Ramos (cell line): ENCODE measurements around the gene SLC35D2.

Source experiments
- in situ Hi-C: fragments of 300-500 bp; cut with MboI; formaldehyde crosslinking; loops from one replicate; pipeline ENCODE4 v1.14.3; 2022; ENCODE audit warnings: low sequenced_read_pairs; ENCODE audit not compliant: unreplicated experiment

Gene SLC35D2

DNA sequence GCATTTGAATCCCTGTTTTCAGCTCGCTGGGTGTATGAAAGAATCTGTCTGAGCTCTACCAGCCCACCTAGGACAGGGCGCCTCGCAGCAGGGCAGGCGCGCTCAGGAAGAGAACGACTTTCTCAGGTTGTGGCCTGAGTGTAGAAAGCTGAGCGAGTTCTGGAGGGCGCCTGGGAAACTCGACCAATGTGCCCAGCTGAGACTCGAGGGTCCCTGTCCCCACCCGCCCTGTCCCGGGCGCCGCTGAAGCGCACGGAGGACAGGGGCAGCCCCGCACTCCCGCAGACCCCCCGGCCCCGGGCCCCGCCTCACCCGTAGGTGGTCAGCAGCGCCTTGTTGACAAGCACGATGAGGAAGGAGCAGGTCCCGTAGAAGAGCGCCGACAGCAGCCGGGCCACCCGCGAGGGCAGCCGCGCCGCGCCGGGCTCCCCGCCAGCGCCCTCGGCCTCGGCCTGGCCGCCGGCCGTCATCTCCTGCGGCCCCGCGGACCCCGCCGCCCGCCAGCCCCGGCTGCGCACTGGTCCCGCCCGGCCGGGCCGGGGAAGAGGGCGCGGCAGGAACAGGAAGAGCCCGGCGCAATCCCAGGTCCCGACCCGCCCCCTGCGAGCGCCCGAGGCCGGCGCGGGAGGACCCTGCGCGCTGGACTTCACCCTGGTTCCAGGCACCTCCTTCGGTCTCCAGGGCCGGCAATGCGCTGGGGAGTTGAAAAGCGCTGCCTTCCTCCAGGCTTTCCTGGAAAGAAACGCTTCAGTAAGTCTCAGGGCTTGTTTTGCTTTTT lies at the start of gene SLC35D2:
Gene SLC35D2, minus strand, starts transcription at position 547 of the 778 bp plus-strand sequence. Its CDS starts 77 bp downstream, at position 470.
- in situ Hi-C loops = no loop called here

DNA sequence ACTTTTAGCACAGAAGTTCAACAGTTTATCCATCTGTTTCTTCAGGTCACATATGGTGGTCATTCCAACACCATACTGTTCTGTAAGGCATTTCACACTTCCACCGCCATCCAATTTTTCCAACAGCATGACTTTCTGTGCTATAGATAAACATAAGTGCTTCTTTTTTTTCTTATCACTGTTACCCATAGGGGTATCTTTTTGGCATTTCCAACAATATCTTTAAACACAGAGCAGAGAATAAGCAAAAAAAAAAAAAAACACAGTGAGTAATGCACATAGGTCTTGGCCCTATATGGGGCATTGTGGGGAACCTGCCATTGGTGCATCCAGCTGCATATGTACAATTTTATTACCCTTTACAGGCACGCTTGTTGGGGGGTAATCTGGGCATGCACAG lies 46.9 kb upstream of the SLC35D2 start:
- in situ Hi-C loops = no loop called here

DNA sequence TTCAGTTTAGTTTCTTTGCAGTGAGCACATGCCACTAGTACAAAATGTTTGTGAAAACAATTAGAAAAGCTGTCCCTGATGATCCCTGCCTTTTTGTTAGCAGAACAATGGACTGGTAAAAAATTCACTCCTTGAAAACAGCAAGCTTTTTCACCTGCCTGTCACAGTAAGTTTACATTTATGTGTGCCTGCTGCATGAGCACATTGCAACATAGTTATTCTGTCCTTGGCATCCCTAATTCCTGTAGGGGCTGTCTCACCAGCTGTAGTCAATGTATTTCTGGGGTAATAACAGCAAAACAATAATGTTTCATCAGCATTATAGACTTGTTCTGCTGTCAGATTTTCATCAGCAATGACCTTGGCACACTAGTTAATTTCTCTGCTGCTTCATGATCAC lies 46.2 kb upstream of the SLC35D2 start:
- in situ Hi-C loops = no loop called here

DNA sequence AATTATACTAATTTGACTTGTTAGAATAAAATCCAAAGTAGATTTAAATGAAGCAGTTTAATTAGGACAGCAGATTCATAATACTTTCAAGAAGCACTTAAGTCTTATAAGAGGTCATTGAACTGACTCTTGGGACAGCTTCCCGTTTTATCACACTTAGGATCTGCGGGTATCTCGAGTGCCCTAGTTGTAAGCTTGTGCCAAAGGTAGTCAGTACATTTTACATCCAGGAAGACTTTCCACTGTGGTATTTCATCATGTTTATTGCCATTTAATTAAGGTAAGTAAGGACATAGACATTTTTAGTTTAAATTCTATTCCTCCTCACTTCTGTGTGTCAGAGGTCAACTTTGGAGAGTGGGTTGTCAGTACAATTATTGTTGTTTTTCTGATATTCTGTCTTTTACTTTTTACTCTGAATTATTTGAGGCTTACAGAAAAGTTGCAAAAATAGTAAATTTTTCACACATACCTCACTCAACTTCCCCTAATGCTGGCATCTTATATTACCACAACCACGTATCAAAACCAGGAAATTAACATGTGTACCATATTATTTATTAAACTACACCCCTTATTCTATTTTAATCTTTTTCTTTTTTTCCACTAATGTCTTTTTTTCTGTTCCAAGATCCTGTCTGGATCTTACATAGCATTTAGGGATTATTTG lies 42.1 kb upstream of the SLC35D2 start:
- in situ Hi-C loops = no loop called here

- in situ Hi-C loops = no loop called here
Measured at GRCh38 chr9:96423985-96424336, 40.5 kb upstream of the SLC35D2 start.

DNA sequence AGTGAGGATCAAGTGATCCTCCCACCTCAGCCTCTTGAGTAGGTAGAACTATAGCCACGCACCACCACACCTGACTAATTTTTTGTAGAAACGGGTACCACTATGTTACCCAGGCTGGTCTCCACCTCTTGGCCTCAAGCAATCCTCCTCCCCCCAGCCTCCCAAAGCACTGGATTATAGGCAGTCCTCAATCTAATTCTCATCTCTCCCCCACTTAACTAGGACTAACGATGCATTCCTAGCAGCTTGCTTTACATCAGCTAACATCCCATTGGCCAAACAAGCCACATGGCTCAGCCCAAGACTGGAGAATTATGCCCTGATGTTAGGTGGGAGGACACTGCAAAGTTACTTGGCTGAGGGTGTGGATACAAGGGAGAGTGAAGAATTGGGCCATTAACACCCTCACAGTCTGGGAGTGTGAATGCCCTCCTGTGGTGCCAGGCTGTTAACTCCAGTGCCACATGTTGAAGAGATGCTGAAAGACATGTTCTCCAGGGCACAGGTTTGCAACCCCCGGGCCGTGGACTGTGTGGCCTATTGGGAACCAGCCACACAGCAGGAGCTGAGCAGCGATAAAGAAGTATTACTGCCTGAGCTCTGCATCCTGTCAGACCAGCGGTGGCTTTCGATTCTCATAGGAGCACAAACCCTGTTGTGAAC lies 39.9 kb upstream of the SLC35D2 start:
- in situ Hi-C loops = no loop called here

DNA sequence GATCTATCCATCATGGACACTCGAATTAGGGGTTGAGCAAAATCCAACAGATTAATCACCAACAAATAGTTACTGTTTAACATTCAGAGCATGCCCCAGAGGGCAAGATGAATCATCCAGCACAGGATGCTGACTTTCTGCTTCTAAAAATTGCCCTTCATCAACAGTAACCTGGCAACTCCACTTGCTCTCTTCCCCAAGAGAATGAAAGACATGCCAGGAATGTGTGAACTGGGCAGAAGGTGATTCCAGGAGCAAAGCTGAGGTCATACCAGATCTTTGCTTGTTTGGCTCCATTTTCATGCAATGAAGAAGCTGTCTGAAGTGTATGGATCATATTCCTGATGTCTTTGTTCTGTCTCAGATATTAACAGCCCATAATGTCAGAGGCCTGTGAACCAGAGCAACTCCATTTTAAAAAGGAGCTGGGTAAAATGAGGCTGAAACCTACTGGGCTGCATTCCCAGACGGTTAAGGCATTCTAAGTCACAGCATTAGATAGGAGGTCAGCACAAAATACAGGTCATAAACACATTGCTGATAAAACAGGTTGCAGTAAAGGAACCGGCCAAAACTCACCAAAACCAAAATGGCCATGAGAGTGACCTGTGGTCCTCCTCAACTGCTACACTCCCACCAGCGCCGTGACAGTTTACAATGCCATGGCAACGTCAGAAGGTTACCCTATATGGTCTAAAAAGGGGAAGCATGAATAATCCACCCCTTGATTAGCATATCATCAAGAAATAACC lies 37.1 kb upstream of the SLC35D2 start:
- in situ Hi-C loops = no loop called here

- in situ Hi-C loops = no loop called here
Measured at GRCh38 chr9:96419691-96419969, 36.1 kb upstream of the SLC35D2 start.

GRCh38 chr9:96418920-96419690 lies 35.6 kb upstream of the SLC35D2 start:
- in situ Hi-C loops = no loop called here

DNA sequence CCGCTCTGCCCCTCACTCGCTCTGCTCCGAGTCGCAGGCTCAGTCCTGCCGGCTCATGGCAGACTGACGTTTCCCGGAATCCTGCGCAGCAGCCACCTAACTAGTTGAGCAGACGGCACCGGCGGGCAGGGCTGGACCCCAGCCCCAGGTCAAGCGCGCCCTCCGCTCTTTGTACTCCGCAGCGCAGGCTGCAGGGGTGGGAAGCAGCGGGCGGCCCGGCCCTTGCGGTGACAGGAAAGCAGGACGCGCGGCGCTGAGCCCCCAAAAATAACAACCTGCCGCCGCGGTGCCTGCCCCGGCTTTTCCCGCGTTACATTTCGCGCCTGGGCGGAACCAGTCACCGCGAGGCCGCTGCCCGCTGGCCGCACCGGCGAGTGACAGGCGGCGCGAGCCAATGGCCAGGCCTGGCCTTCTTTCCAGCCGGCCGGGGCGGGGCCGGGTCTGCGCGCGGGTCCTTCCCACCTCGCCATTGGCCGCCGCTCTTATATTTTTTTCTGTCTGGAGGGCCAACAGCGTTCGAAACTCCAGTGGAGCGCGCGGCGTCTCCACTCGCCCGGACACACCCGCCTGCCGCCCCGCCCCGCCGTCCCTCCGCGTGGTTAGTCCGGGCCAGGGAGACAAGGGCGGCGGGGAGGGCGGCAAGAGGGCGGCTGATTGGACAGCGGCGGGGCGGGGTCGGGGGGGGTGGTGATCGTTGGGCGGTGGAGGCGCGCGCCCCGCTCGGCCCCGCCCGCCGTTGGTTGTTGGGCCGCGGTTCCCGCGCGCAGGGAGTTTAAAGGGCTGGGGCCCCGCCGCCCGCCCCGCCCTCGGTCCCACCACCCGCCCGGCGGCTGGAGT lies 34.8 kb upstream of the SLC35D2 start, which contains the start of gene ZNF367:
Gene ZNF367, minus strand, starts transcription at position 288 of the 837 bp plus-strand sequence. CDS start 338 bp downstream, outside the sequence.
- in situ Hi-C loops = no loop called here

- in situ Hi-C loops = no loop called here
Measured at GRCh38 chr9:96417661-96418082, 34.2 kb upstream of the SLC35D2 start.

GRCh38 chr9:96417051-96417586 lies 33.6 kb upstream of the SLC35D2 start:
- in situ Hi-C loops = no loop called here

DNA sequence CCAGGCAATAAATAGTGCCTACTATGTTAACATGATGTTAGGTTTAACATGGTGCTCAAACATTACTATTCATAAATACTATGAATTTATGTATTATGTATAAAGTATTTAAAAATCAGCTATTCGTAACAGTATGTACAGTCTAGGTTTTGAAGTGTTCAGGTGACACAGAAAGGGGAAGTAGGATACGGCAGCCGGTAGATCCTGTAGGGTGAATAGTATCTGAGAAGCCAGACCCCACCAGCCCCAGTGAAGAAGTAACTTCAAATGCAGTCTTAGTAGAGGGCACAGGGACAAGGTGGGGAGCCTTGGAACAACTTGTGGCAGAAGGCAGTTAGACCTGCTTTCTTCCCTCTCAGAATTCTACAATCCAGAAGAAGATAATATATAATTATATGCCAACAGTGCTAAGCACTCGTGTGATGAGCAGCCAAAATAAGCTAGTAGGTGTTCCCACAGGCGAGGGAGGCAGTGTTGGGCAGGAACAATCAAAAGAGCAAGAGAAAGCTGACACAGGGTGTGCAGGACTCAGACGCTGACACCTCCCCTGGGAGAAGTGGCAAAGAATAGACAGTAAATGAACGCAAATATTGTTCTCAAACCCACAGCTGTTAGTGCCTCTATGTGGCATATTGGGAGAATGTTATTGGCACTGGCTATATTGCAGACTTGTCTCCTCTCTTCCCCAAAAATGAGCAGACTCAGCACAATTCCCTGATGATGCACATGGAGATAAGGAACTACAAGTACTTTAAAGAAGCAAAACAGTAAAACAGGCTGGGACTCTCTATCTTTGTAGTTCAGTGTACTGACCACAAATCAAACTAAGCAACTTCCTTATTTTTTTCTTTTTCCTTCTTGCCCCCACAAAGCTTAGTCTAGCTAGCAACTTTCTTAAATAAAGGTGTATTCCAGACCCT lies 30.1 kb upstream of the SLC35D2 start:
- in situ Hi-C loops = no loop called here

DNA sequence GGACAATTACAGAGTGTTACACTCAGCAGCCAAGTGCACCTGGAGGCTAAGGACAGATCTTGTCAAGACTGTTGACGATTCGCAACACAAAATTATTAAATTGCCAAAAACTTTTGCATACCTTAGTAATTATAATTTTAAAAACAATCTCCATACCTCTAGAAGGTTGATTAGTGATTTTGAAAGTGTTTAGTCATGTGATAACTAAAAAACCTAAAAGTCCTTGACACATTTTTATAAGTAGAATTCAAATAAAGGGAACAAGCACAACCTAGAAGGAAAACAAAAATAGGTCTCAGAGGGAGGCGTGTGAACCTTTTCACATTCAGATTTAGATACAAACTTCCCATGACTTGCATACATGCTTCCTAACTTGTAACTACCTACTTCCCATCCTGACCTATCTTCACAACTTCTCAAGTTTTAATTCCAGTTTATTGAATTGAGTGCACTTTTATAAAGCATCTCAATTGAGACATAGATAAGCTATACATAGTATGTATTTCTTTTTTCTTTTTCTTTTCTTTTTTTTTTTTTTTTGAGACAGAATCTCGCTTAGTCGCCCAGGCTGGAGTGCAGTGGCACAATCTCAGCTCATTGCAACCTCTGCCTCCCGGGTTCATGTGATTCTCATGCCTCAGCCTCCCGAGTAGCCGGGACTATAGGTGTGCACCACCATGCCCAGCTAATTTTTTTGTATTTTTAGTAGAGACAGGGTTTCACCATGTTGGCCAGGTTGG lies 28.8 kb upstream of the SLC35D2 start:
- in situ Hi-C loops = no loop called here

DNA sequence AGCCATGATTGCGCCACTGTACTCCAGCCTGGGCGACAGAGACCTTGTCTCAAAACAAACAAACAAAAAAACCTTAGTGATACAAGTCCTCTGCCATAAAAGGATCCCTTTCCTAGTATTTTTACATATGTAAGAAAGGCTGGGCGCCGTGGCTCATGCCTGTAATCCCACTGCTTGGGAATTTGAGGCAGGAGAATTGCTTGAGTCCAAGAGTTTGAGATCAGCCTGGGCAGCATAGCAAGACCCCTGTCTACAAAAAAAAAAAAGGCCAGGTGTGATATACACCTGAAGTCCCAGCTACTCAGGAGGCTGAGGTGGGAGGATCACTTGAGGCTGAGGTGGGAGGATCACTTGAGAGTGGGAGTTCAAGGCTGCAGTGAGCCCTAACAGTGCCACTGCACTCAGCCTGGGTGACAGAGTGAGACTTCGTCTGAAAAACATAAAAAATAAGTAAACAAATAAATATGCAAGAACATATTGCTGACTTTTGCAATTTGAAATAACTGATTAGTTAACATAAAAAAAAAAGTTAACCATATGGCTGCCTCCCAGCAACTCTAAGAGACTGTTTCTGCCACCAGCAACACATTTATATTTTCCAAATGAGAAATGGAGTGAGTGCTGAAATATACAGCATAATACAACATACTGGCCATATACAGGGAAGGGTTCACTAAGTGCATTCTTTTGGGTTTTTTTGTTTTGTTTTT lies 27.8 kb upstream of the SLC35D2 start:
- in situ Hi-C loops = no loop called here

- in situ Hi-C loops = no loop called here
Measured at GRCh38 chr9:96408409-96409280, 25.1 kb upstream of the SLC35D2 start.
